Stimulated activated CD8-positive, alpha-beta memory T cell treated with anti-CD3 and anti-CD28 coated beads, Interleukin-4, amount 100 ng/mL, for 24 hours (primary cell): ENCODE measurements around the gene MAP3K8.

Experiments
- DNase-seq: peaks from one replicate; pipeline ENCODE4 v3.0.0-alpha.2; 2020; ENCODE audit warnings: low read depth

MAP3K8 gene

DNA sequence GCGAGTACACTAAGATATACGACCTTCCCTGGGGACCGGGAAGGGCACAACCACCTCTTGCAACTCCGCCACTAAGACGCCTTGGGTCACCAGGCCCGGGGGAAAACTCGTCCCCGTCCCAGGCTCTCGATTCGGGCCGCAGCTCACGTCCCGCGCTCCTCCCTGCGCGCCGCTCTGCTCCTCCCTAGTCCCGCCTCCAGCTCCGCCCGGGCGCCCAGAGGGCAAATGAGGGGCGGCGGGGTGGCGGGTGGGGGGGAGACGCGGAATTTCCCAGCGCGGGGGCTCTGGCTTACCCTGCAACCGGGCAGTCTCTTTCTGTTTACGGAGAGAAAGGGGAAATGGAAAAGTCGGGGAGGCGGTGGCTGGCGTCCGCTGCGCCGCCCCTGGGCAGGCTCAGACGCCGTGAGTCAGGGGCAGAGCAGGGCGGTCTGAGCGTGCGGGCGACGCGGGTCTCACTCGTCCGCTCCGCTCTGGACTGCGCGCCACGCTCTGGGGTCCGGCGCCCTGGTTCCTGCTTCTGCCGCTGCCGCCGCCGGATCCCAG, at the start of gene MAP3K8:
MAP3K8 (plus strand) TSS at position 455 of the 543 bp plus-strand sequence. CDS start 4,755 bp downstream, outside the sequence.
- DNase-seq: peak; percentile 81

GRCh38 chr10:30384701-30385201, 49.2 kb upstream of the MAP3K8 start:
- no peak for DNase-seq

DNA sequence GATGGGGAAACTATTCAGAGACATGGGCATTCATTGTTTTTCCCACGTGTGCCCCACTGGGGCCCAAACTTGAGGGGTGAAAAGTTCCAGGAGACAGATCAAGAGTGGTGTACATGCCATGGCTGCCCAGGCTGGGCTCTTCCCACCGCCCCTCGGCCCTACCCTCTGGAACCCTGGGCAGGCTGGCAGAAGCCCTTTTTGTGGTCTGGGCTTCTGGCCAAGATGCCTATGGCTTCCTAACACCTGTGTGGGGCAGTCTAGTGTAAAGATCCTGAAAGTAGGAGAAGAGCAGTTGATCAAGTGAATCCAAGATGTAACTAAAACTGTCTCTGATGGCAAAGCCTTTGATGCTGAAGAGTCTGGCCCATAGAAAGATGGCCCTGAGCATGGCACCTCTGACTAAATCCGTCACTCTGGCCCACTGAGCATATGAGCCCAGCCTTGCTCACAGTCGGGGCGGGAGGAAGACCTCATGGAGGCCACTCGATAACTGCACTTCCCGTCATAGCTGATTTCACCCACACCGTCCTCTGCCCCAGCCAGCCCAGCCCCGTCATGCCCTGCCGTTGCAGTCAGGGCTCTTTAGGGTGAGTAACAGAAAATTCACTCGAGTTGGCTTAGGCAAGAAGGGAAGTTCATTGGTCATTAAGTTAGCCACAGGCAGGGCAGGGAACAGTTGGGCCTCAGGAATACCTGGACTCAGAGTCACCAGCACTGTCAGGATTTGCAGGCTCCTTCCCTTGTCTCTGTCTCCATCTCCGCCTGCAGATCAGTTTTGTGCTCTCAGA, 47.0 kb upstream of the MAP3K8 start:
- no peak for DNase-seq

GRCh38 chr10:30387646-30388243, 46.2 kb upstream of the MAP3K8 start:
- DNase-seq: no peak

DNA sequence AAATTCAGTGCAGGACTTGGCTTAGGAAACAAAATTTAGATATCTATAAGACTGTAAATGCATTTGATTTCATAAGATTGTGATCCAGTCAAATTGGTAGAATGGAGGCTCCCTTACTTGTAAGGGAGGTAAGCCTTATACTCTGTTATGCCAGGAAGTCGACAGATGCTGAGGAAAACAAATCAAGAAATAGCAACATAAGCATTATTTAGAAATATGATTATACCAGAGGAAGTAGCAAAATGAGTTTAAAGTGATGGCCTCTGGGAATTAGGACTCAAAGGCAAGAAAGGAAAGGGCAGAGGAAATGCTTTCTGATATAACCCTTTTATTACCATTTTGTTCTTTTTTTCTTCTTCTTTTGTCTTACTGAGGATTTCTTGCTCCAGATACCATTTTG, 44.4 kb upstream of the MAP3K8 start:
- DNase-seq: no peak

GRCh38 chr10:30390207-30390606, 43.8 kb upstream of the MAP3K8 start:
- no peak for DNase-seq

DNA sequence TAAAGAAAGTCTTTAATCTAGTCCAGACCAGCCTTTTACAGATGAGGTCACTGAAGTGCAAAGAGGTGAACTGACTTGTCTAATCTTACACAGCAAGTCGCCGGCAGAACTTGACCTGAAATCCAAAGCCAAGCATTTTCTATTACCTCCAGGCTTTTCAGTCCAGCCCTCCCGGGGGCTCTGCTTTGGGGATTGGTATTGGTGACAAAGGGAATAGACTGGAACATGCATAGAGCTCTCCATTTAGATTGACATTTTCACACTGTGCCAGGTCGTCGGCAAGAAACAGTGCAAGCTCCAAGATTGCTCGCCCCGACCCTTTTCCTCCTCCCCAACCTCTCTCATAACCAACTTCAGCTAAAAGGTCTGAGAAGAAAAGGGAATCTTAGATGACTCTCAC, 42.7 kb upstream of the MAP3K8 start:
- DNase-seq: no peak

DNA sequence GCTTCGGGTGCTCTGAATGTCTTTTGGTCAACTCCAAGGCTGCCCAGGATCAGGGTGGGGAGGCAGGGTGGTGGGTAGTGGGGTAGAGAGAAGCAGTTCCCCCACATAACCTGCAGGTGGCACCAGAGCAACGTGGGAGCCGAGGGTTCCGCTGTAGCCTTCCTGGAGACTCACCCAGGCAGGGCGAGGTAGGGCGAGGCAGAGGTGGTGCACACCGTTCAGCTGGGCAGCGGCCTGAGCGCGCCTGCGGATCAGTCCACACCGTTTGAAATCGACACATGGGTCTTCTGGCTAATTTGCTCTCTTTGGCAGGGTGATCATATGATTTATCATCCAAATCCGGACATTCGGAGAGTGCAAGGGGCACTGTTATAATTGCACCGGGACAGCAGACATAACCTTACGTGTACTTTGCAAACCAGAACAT, 41.4 kb upstream of the MAP3K8 start:
- DNase-seq: peak; percentile 50

- DNase-seq: no peak
These were observed 37.7 kb upstream of the MAP3K8 start for GRCh38 chr10:30396293-30396692.

GRCh38 chr10:30396698-30397097, 37.3 kb upstream of the MAP3K8 start:
- DNase-seq: no peak

GRCh38 chr10:30398193-30398592, 35.8 kb upstream of the MAP3K8 start:
- DNase-seq: no peak

DNA sequence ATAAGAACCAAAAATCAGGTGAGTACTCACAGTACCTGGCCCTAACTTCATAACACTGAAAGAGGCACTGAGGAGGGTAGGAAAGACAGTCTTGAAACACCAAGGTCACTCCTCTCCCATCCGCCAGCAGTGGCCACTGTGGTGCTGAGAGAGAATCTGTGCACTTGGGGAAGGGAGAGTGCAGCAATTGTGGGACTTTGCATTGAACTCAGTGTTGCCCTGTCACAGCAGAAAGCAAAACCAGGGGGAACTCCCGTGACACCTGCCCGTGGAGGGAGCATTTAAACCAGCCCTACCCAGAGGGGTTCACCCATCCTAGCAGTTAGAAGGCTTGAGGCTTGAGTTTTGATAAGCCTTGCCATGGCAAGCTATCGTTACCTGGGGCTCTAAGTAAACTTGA, 35.2 kb upstream of the MAP3K8 start:
- no peak for DNase-seq

DNA sequence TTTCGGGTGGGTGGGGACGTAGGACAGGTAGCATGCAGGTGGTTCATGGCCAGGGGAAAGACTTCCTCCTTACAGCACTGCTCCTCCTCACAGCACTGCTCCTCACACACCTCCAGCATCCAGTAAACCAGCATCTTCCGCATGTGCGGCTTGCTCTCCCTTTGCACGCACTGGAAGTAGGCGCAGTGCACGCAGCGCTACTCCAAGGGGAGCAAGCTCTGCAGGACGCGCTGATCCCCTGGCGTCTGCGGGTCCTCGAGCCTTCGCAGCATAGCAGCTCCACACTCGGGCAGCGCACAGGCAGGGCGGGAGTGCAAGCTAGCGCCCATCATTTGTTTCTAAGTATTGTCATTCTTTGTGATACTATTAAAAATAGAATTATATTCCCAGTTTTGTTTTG, 30.5 kb upstream of the MAP3K8 start:
- DNase-seq: no peak

GRCh38 chr10:30404540-30404939, 29.4 kb upstream of the MAP3K8 start:
- no peak for DNase-seq

- no peak for DNase-seq
These were observed 22.7 kb upstream of the MAP3K8 start for GRCh38 chr10:30411263-30411662.

- DNase-seq: no peak
These were observed 21.1 kb upstream of the MAP3K8 start for GRCh38 chr10:30412901-30413300.

GRCh38 chr10:30413996-30414576, 19.9 kb upstream of the MAP3K8 start:
- no peak for DNase-seq

DNA sequence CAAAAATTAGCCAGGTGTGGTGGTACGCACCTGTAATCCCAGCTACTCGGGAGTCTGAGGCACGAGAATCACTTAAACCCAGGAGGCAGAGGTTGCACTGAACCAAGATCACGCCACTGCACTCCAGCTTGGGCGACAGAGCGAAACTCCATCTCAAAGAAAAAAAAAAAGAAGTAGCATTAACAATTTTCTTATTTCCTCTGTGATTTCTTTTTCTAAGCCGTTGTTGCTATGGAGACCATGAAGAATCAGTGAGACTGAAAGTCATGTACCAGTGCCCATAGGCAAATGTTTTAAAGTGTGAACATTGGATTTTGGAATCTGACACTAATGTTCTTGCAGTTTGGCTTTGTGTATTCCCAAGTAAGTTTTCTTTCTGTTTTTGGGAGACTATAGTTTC, 18.4 kb upstream of the MAP3K8 start:
- no peak for DNase-seq

- DNase-seq: no peak
These were observed 16.7 kb upstream of the MAP3K8 start for GRCh38 chr10:30417301-30417700.

GRCh38 chr10:30420266-30420665, 13.7 kb upstream of the MAP3K8 start:
- DNase-seq: no peak

- DNase-seq: no peak
These were observed 13.2 kb upstream of the MAP3K8 start for GRCh38 chr10:30420766-30421165.

- no peak for DNase-seq
These were observed 11.8 kb upstream of the MAP3K8 start for GRCh38 chr10:30422151-30422695.
